Measurements from ENCODE around the gene PHACTR1. TPM values are rescaled to one million over a fixed set of nuclear protein-coding genes. Genes with fewer than 3 reads are reported as not detected.

PHACTR1 gene
- total and polyA plus RNA-seq, 4 donors = 0.31 to 1.5 (median 0.79) TPM

GRCh38 chr6:13278164-13278563 is 561.6 kb downstream of the PHACTR1 start:
- no peak overlapping the region for H3K27ac ChIP-seq (ENCODE audit: low read depth in 1 of 2, low read length in 2 of 2)
- no peaks in the 10 kb centered on the region for H3K9me3 ChIP-seq (ENCODE audit: control insufficient read depth in 4 of 4, low read length in 3 of 4)
- no peaks in the 10 kb centered on the region for H3K4me1 ChIP-seq (ENCODE audit: control insufficient read depth in 4 of 4, insufficient read depth in 4 of 4, low read length in 3 of 4)
- 80% methylated on average over 3 of the region's 3 CpGs for WGBS
- H3K4me3 ChIP-seq (ENCODE audit: low read depth in 1 of 3, low read length in 3 of 3) = no peak overlapping the region
- peaks cover 0 to 2% (median 0%) of the 10 kb centered on the region in 4 donors for H3K36me3 ChIP-seq (ENCODE audit: control insufficient read depth in 4 of 4, insufficient read depth in 3 of 4, low read depth in 1 of 4, low read length in 3 of 4)
- DNase-seq (ENCODE audit: low spot score) = no peak
- H3K9ac ChIP-seq (ENCODE audit: low read depth in 1 of 2, low read length in 2 of 2) = no peak overlapping the region
- TF ChIP-seq ATF3 (IDR thresholded peaks at IDR 0.05) (no peak), TAF1 (conservative IDR thresholded peaks at IDR 0.05) (no peak), CTCF (IDR thresholded peaks at IDR 0.05; ENCODE audit: low read depth, low read length, missing input control) (peak; percentile 15), RAD21 (IDR thresholded peaks at IDR 0.05) (peak; percentile 25 to 59)
- no peaks in the 10 kb centered on the region for H3K27me3 ChIP-seq (ENCODE audit: control insufficient read depth in 4 of 4, insufficient read depth in 4 of 4, low read length in 3 of 4)

- no peak overlapping the region for H3K4me3 ChIP-seq (ENCODE audit: low read depth in 1 of 3, low read length in 3 of 3)
- no peak overlapping the region for H3K27ac ChIP-seq (ENCODE audit: low read depth in 1 of 2, low read length in 2 of 2)
- WGBS = 69% methylated on average over 4 of the region's 4 CpGs
- H3K9ac ChIP-seq (ENCODE audit: low read depth in 1 of 2, low read length in 2 of 2) = no peak overlapping the region
- peaks cover 0 to 2% (median 0%) of the 10 kb centered on the region in 4 donors for H3K36me3 ChIP-seq (ENCODE audit: control insufficient read depth in 4 of 4, insufficient read depth in 3 of 4, low read depth in 1 of 4, low read length in 3 of 4)
- no peaks in the 10 kb centered on the region for H3K9me3 ChIP-seq (ENCODE audit: control insufficient read depth in 4 of 4, low read length in 3 of 4)
- no peaks in the 10 kb centered on the region for H3K27me3 ChIP-seq (ENCODE audit: control insufficient read depth in 4 of 4, insufficient read depth in 4 of 4, low read length in 3 of 4)
- DNase-seq (ENCODE audit: low spot score) = no peak
- TF ChIP-seq FOXA2 (IDR thresholded peaks at IDR 0.05) (no peak), HNF4A (conservative IDR thresholded peaks at IDR 0.05) (no peak), GABPA (IDR thresholded peaks at IDR 0.05 in 1 of 2, conservative IDR thresholded peaks at IDR 0.05 in 1 of 2) (no peak), TAF1 (conservative IDR thresholded peaks at IDR 0.05) (no peak), ATF3 (IDR thresholded peaks at IDR 0.05) (no peak), HNF4G (IDR thresholded peaks at IDR 0.05) (no peak), EGR1 (IDR thresholded peaks at IDR 0.05; ENCODE audit: low read depth in 2 of 2) (no peak), RAD21 (IDR thresholded peaks at IDR 0.05) (no peak), YY1 (IDR thresholded peaks at IDR 0.05) (no peak)
- H3K4me1 ChIP-seq (ENCODE audit: control insufficient read depth in 4 of 4, insufficient read depth in 4 of 4, low read length in 3 of 4) = no peaks in the 10 kb centered on the region
Observed at GRCh38 chr6:13278991-13279390, 562.4 kb downstream of the PHACTR1 start.

- Histone ChIP-seq H3K4me1 (ENCODE audit: control insufficient read depth in 4 of 4, insufficient read depth in 4 of 4, low read length in 3 of 4) (no peaks in the 10 kb centered on the region), H3K36me3 (ENCODE audit: control insufficient read depth in 4 of 4, insufficient read depth in 3 of 4, low read depth in 1 of 4, low read length in 3 of 4) (no peaks in the 10 kb centered on the region)
- WGBS = 69% methylated on average over 4 of the region's 4 CpGs
Observed at GRCh38 chr6:13280254-13280653, 563.7 kb downstream of the PHACTR1 start.

More at GRCh38 chr6:13280254-13280653, 563.7 kb downstream of the PHACTR1 start:
- H3K9ac ChIP-seq (ENCODE audit: low read depth in 1 of 2, low read length in 2 of 2) = no peak overlapping the region
- no peak overlapping the region for H3K4me3 ChIP-seq (ENCODE audit: low read depth in 1 of 3, low read length in 3 of 3)
- no peaks in the 10 kb centered on the region for H3K9me3 ChIP-seq (ENCODE audit: control insufficient read depth in 4 of 4, low read length in 3 of 4)
- no peak for TF ChIP-seq JUND (IDR thresholded peaks at IDR 0.05)
- TF ChIP-seq REST (IDR thresholded peaks at IDR 0.05) = no peak
- no peak for TF ChIP-seq ATF3 (IDR thresholded peaks at IDR 0.05)
- TF ChIP-seq EGR1 (IDR thresholded peaks at IDR 0.05; ENCODE audit: low read depth in 2 of 2) = no peak
- no peak for TF ChIP-seq FOXA1 (IDR thresholded peaks at IDR 0.05)
- TF ChIP-seq HNF4G (IDR thresholded peaks at IDR 0.05) = no peak
- TF ChIP-seq CTCF (IDR thresholded peaks at IDR 0.05; ENCODE audit: low read depth, low read length, missing input control) = no peak
- TF ChIP-seq RXRA (IDR thresholded peaks at IDR 0.05) = no peak
- TF ChIP-seq HNF4A (conservative IDR thresholded peaks at IDR 0.05) = no peak
- H3K27me3 ChIP-seq (ENCODE audit: control insufficient read depth in 4 of 4, insufficient read depth in 4 of 4, low read length in 3 of 4) = no peaks in the 10 kb centered on the region
- no peak overlapping the region for H3K27ac ChIP-seq (ENCODE audit: low read depth in 1 of 2, low read length in 2 of 2)
- DNase-seq (ENCODE audit: low spot score) = no peak

All from liver (tissue), 9 donors.